ENCODE data around the gene MAP4. TPM values are rescaled to one million over a fixed set of nuclear protein-coding genes. Genes with fewer than 3 reads are reported as not detected.

MAP4 gene
- total RNA-seq, 1 donor from 2014 or later: 471 TPM

DNA sequence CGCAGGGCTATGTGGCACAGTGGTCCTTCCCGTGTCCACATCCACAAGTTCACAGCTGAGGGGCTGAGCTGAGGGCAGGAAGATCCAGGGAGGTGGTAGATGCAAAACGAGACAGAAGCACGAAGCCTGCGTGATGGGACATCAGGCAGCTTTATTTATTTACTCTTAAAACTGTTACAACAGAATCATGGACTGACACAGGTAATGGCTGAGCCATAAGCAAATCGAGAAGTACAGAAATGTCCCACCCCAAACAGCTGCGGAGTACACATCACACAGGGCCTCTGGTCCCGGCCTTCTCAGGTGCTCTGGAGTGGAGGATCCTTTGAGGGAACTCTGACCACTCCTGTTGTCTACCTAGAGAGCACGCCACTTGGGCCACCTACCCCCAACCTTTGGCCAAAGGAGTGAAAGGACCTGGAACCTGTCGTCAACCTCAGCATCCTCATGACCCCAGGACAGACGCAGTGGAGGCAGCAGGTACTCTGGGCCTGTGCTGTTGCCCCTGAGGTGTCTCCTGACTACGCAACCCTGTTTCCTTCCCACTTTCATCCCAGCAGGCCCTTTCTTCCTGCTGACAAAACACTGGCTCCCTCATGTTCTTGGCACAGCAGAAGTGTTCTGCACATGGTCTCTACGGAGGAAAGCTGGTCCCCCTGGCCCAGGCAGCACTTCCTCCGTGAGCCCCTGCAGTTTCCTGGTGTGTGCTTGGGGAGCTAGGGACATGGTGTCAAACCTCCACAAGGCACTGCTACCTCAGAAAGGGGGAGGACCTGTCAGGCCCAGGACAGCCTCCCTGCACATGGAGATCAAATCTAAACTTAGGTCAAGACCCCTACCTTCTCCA lies 165.4 kb downstream of the MAP4 start:
- peak overlapping the region; percentile 75 for H3K27ac Mint-ChIP-seq (ENCODE audit: unreplicated experiment)
- peaks cover 7% of the 10 kb centered on the region for H3K36me3 Mint-ChIP-seq (ENCODE audit: low read depth, unreplicated experiment)
- FAIRE-seq (no peak), DNase-seq (ENCODE audit: low read depth) (no peak)
- no peaks in the 10 kb centered on the region for H3K9me3 ChIP-seq (ENCODE audit: insufficient read depth, low read depth, low read length)
- no peaks in the 10 kb centered on the region for H3K4me1 ChIP-seq (ENCODE audit: insufficient read depth, low read length)
- H3K36me3 ChIP-seq (ENCODE audit: insufficient read depth, low read length): peaks cover 34% of the 10 kb centered on the region
- H3K27me3 ChIP-seq (ENCODE audit: insufficient read depth, low read length): no peaks in the 10 kb centered on the region
- H4K20me1 ChIP-seq (ENCODE audit: insufficient read depth, low read length): peaks cover 70% of the 10 kb centered on the region
- no peak overlapping the region for H3K9ac ChIP-seq (ENCODE audit: low read length)
- no peaks in the 10 kb centered on the region for H3K4me1 Mint-ChIP-seq (ENCODE audit: low read depth, unreplicated experiment)
- peaks cover 3% of the 10 kb centered on the region for H3K79me2 ChIP-seq (ENCODE audit: insufficient read depth, low read length)
- no peak overlapping the region for H3K27ac ChIP-seq (ENCODE audit: low read depth, low read length)
- H2AFZ ChIP-seq (ENCODE audit: low read depth, low read length): no peak overlapping the region
- H3K9me3 Mint-ChIP-seq (ENCODE audit: unreplicated experiment): no peaks in the 10 kb centered on the region
- no peak overlapping the region for H3K4me2 ChIP-seq (ENCODE audit: low read length)
- no peak overlapping the region for H3K4me3 Mint-ChIP-seq (ENCODE audit: unreplicated experiment)
- no peak overlapping the region for H3K4me3 ChIP-seq (ENCODE audit: insufficient read depth, low read depth, low read length)
- TF ChIP-seq, protein P1, sequence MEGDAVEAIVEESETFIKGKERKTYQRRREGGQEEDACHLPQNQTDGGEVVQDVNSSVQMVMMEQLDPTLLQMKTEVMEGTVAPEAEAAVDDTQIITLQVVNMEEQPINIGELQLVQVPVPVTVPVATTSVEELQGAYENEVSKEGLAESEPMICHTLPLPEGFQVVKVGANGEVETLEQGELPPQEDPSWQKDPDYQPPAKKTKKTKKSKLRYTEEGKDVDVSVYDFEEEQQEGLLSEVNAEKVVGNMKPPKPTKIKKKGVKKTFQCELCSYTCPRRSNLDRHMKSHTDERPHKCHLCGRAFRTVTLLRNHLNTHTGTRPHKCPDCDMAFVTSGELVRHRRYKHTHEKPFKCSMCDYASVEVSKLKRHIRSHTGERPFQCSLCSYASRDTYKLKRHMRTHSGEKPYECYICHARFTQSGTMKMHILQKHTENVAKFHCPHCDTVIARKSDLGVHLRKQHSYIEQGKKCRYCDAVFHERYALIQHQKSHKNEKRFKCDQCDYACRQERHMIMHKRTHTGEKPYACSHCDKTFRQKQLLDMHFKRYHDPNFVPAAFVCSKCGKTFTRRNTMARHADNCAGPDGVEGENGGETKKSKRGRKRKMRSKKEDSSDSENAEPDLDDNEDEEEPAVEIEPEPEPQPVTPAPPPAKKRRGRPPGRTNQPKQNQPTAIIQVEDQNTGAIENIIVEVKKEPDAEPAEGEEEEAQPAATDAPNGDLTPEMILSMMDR (IDR thresholded peaks at IDR 0.05; ENCODE audit: insufficient read depth, low read depth, low read length): no peak
- TF ChIP-seq EZH2 (IDR thresholded peaks at IDR 0.05; ENCODE audit: insufficient read depth, low read length): no peak
- no peaks in the 10 kb centered on the region for H3K27me3 Mint-ChIP-seq (ENCODE audit: low read depth, unreplicated experiment)

DNA sequence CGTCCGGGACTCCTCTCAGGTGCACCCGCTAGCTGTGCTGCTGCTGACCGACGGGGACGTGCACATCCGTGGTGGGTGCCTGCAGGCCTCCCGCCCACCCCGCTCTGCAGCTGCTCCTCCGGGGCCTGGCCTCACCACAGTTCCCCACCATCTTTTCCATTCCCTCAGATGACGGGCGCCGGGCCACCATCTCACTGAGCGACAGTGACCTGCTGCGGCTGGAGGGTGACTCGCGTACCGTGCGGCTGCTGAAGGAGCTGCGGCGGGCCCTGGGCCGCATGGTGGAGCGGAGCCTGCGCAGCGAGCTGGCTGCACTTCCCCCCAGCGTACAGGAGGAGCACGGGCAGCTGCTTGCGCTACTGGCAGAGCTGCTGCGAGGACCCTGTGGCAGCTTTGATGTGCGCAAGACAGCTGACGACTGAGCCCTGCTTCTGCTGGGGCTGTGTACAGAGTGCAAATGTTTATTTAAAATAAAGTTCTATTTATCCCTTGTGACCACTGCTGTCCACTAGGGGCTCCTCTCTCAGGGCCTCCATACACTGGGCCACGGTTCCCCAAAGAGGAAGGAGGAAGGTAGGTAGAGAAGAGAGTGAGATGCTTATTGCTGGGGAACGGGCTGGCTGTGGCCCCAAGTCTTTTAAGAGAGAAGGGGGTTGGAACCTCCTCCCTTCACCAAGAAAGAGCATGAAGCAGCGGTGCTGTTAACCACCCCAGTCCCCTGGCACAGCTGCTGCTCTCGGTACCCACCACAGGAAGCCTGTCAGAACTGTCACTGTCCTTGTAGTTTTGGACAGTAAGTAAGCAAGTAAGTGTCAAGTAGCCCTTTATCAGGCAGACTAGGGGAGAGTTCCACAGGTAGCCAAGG lies 166.3 kb downstream of the MAP4 start:
- peaks cover under 1% of the 10 kb centered on the region for H3K36me3 Mint-ChIP-seq (ENCODE audit: low read depth, unreplicated experiment)
- no peak overlapping the region for H3K27ac ChIP-seq (ENCODE audit: low read depth, low read length)
- H3K9me3 ChIP-seq (ENCODE audit: insufficient read depth, low read depth, low read length): no peaks in the 10 kb centered on the region
- peaks cover 27% of the 10 kb centered on the region for H3K36me3 ChIP-seq (ENCODE audit: insufficient read depth, low read length)
- peaks cover 3% of the 10 kb centered on the region for H3K79me2 ChIP-seq (ENCODE audit: insufficient read depth, low read length)
- TF ChIP-seq, protein P1 (IDR thresholded peaks at IDR 0.05; ENCODE audit: insufficient read depth, low read depth, low read length): peak; percentile 43
- no peak for TF ChIP-seq EZH2 (IDR thresholded peaks at IDR 0.05; ENCODE audit: insufficient read depth, low read length)
- no peaks in the 10 kb centered on the region for H3K9me3 Mint-ChIP-seq (ENCODE audit: unreplicated experiment)
- H2AFZ ChIP-seq (ENCODE audit: low read depth, low read length): no peak overlapping the region
- no peak overlapping the region for H3K4me3 ChIP-seq (ENCODE audit: insufficient read depth, low read depth, low read length)
- peaks cover 64% of the 10 kb centered on the region for H4K20me1 ChIP-seq (ENCODE audit: insufficient read depth, low read length)
- no peak overlapping the region for H3K4me3 Mint-ChIP-seq (ENCODE audit: unreplicated experiment)
- H3K9ac ChIP-seq (ENCODE audit: low read length): no peak overlapping the region
- H3K27ac Mint-ChIP-seq (ENCODE audit: unreplicated experiment): peak overlapping the region; percentile 75
- no peaks in the 10 kb centered on the region for H3K4me1 ChIP-seq (ENCODE audit: insufficient read depth, low read length)
- H3K4me1 Mint-ChIP-seq (ENCODE audit: low read depth, unreplicated experiment): no peaks in the 10 kb centered on the region
- no peaks in the 10 kb centered on the region for H3K27me3 Mint-ChIP-seq (ENCODE audit: low read depth, unreplicated experiment)
- no peak for FAIRE-seq
- DNase-seq (ENCODE audit: low read depth): no peak
- H3K4me2 ChIP-seq (ENCODE audit: low read length): no peak overlapping the region
- no peaks in the 10 kb centered on the region for H3K27me3 ChIP-seq (ENCODE audit: insufficient read depth, low read length)

Data from astrocyte (in vitro differentiated cells and primary cell).